Osteoblast (primary cell): ENCODE results near the gene PJA1. TPM values are rescaled to one million over a fixed set of nuclear protein-coding genes. Genes with fewer than 3 reads are reported as not detected.

Experiments
- DNase-seq: peaks from one replicate; pipeline ENCODE4 v3.0.0; 2011; ENCODE audit warnings: low spot score, mixed read lengths; ENCODE audit not compliant: insufficient read length; ENCODE audit errors: missing footprints
- H2AFZ ChIP-seq: 2 replicates; pipeline ENCODE4 v1.6.0; 2011; ENCODE audit warnings: mild to moderate bottlenecking, low read length
- H3K27ac ChIP-seq: 2 replicates; pipeline ENCODE4 v1.5.1; 2011; ENCODE audit warnings: mild to moderate bottlenecking, low read depth, low read length, moderate library complexity
- H3K27me3 ChIP-seq: 2 replicates; pipeline ENCODE4 v1.6.0; 2012; ENCODE audit warnings: mild to moderate bottlenecking, control low read depth, inconsistent platforms, low read length, moderate library complexity; ENCODE audit not compliant: insufficient read depth
- H3K36me3 ChIP-seq: 2 replicates; pipeline ENCODE4 v1.5.1; 2011; ENCODE audit warnings: mild to moderate bottlenecking, low read length, control low read depth, moderate library complexity; ENCODE audit not compliant: insufficient read depth
- H3K4me1 ChIP-seq: 2 replicates; pipeline ENCODE4 v1.5.1; 2011; ENCODE audit warnings: mild to moderate bottlenecking, low read length, control low read depth, moderate library complexity; ENCODE audit not compliant: insufficient read depth
- H3K4me2 ChIP-seq: 2 replicates; pipeline ENCODE4 v1.6.0; 2011; ENCODE audit warnings: mild to moderate bottlenecking, low read length; ENCODE audit not compliant: insufficient read depth
- H3K4me3 ChIP-seq: fragments of 200-600 bp; sonication (generic); 3 replicates; pipeline ENCODE4 v1.5.1; 2012; ENCODE audit warnings: mild to moderate bottlenecking, low read length, inconsistent platforms; ENCODE audit not compliant: insufficient read depth
- H3K79me2 ChIP-seq: 2 replicates; pipeline ENCODE4 v1.6.0; 2012; ENCODE audit warnings: mild to moderate bottlenecking, low read length, control low read depth, inconsistent platforms; ENCODE audit not compliant: insufficient read depth
- H3K9me3 ChIP-seq: 2 replicates; pipeline ENCODE4 v1.5.1; 2011; ENCODE audit warnings: low read depth, low read length, control low read depth
- H4K20me1 ChIP-seq: 2 replicates; pipeline ENCODE4 v1.6.0; 2012; ENCODE audit warnings: mild to moderate bottlenecking, low read length, control low read depth; ENCODE audit not compliant: insufficient read depth
- total RNA-seq: library from RNA; depleted of rRNA; stranded (reverse); fragments of >200 nt; gene quantifications from 2 replicates; pipeline ENCODE4 v1.2.3, GENCODE V29; 2012
- TF ChIP-seq, protein P1 (sequence below): IDR thresholded peaks from 2 replicates; pipeline ENCODE4 v1.5.1; 2011; ENCODE audit warnings: mild to moderate bottlenecking, low read depth, low read length, moderate library complexity; ENCODE audit errors: extremely low read depth

PJA1 gene
- total RNA-seq, 1 donor = 21.0 TPM

DNA sequence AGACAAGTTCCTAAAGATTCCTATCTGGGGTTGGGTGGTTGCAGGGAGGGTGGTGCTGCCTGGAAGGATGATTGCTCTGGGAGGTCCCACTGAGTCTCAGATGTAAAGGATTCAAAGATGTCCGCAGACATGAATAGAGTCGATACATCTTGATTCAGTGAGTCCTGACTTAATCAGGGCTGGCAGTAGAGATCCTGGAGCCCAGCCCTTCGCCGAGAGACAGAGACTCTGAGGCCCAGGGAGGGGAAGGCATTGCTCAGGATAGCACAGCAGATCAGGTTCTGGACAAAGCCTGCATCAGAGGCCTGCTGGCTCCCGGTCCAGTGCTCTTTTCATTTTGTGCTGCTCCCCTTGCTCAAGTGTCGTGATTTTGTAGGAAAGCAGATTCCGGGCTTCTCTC lies 21.7 kb downstream of the PJA1 start:
- Histone ChIP-seq H3K36me3 (no peaks in the 10 kb centered on the region), H3K79me2 (no peaks in the 10 kb centered on the region), H3K9me3 (no peaks in the 10 kb centered on the region), H4K20me1 (no peaks in the 10 kb centered on the region), H3K27ac (no peak overlapping the region), H3K27me3 (peaks cover 23% of the 10 kb centered on the region), H3K4me3 (no peak overlapping the region), H3K4me1 (peaks cover 3% of the 10 kb centered on the region), H3K4me2 (no peak overlapping the region), H2AFZ (no peak overlapping the region)
- TF ChIP-seq, protein P1, sequence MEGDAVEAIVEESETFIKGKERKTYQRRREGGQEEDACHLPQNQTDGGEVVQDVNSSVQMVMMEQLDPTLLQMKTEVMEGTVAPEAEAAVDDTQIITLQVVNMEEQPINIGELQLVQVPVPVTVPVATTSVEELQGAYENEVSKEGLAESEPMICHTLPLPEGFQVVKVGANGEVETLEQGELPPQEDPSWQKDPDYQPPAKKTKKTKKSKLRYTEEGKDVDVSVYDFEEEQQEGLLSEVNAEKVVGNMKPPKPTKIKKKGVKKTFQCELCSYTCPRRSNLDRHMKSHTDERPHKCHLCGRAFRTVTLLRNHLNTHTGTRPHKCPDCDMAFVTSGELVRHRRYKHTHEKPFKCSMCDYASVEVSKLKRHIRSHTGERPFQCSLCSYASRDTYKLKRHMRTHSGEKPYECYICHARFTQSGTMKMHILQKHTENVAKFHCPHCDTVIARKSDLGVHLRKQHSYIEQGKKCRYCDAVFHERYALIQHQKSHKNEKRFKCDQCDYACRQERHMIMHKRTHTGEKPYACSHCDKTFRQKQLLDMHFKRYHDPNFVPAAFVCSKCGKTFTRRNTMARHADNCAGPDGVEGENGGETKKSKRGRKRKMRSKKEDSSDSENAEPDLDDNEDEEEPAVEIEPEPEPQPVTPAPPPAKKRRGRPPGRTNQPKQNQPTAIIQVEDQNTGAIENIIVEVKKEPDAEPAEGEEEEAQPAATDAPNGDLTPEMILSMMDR = no peak
- peak; percentile 39 for DNase-seq

DNA sequence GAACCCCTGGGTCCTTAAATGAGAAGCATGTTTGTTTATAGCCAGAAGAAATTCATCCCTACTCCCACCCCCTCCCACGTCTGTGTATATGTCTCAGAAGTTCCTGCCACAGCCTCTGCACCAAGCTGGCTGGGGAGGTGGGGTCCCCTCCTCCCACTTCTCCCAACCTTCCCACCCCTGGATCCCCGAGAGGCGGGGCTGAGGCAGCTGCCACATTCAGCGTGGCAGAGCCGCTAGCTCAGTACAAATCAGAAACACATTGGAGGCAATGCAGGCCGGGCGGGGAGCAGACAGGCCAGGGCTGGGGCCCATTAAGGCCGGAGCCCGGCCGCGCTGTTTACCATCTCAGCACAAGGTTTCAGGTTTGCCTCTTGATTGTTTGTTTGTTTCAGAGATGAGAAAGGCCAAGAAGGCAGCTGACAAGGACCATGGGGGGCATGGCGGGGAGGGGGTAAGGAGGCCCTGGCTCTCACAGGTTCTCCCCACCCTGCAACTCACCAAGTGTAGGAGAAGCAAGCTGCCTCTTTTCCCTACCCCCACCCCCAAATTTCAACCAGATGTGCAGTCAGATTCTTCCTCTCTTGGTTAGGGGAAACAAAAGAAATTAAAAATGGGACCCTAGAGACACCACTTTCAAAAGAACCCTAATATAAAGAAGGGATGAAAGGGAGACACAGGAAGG lies 22.3 kb downstream of the PJA1 start:
- no peak overlapping the region for H2AFZ ChIP-seq
- H3K4me1 ChIP-seq = peaks cover 7% of the 10 kb centered on the region
- no peaks in the 10 kb centered on the region for H4K20me1 ChIP-seq
- no peak overlapping the region for H3K27ac ChIP-seq
- H3K4me3 ChIP-seq = no peak overlapping the region
- H3K27me3 ChIP-seq = peaks cover 22% of the 10 kb centered on the region
- no peak overlapping the region for H3K4me2 ChIP-seq
- DNase-seq = peak; percentile 18
- H3K9me3 ChIP-seq = no peaks in the 10 kb centered on the region
- H3K79me2 ChIP-seq = no peaks in the 10 kb centered on the region
- TF ChIP-seq, protein P1 = no peak
- no peaks in the 10 kb centered on the region for H3K36me3 ChIP-seq

DNA sequence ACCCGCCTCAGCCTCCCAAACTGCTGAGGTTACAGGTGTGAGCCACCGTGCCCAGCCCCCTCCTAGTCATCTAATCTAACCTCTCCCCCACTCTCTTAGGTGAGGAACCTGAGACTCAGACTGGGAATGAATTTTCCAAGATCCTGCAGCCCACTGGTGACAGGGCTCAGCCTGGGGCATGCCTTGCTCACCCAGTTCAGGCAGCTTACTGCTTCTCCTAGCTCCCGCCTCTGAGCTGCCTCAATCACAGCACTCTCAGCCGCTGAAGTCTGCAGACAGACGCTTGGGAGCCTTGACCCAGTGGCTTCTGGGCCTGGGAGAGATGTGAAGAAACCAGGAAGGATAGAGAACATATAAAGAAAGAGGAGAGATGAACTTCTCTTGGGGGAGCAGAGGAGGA lies 24.4 kb downstream of the PJA1 start:
- peaks cover 21% of the 10 kb centered on the region for H3K27me3 ChIP-seq
- TF ChIP-seq, protein P1 = no peak
- no peak overlapping the region for H3K27ac ChIP-seq
- H4K20me1 ChIP-seq = no peaks in the 10 kb centered on the region
- peak; percentile 80 for DNase-seq
- H3K36me3 ChIP-seq = no peaks in the 10 kb centered on the region
- no peak overlapping the region for H2AFZ ChIP-seq
- peaks cover 17% of the 10 kb centered on the region for H3K4me1 ChIP-seq
- H3K9me3 ChIP-seq = no peaks in the 10 kb centered on the region
- H3K4me3 ChIP-seq = no peak overlapping the region
- H3K79me2 ChIP-seq = no peaks in the 10 kb centered on the region
- H3K4me2 ChIP-seq = no peak overlapping the region

DNA sequence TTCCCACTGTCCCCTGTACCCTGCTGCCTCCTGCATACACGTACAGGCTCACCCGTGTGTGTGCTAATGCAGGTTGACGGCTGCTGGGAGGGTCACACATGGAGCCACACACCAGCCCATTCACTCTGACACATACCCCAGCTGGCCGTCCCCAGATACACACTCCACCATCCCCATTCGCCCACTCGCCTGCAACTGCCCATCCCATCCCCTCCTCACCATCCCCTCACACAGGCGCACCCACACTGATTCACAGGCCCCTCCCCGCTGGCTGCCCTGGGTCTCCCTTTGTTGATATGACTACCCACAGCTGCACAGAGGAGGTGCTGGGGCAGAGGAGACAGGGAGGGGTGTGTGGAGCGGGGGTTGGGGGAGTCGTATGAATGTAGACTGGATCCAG lies 25.7 kb downstream of the PJA1 start:
- Histone ChIP-seq H4K20me1 (no peaks in the 10 kb centered on the region), H2AFZ (no peak overlapping the region), H3K27me3 (peaks cover 12% of the 10 kb centered on the region), H3K79me2 (no peaks in the 10 kb centered on the region), H3K36me3 (no peaks in the 10 kb centered on the region), H3K4me2 (no peak overlapping the region), H3K4me1 (peaks cover 17% of the 10 kb centered on the region), H3K4me3 (no peak overlapping the region), H3K9me3 (no peaks in the 10 kb centered on the region), H3K27ac (no peak overlapping the region)
- TF ChIP-seq, protein P1 = no peak
- DNase-seq = peak; percentile 65
